ENCODE results near the gene WWOX. TPM values are rescaled to one million over a fixed set of nuclear protein-coding genes. Genes with fewer than 3 reads are reported as not detected.

WWOX gene
- total RNA-seq, 4 donors from 2014 or later: 21.4 to 55.6 (median 33.2) TPM

- ATAC-seq (ENCODE audit: low FRiP score): no peak
- no peak for TF ChIP-seq CTCF (IDR thresholded peaks at IDR 0.05)
Observed at GRCh38 chr16:78184238-78185183, 85.1 kb downstream of the WWOX start.

GRCh38 chr16:78189121-78189520, 89.7 kb downstream of the WWOX start:
- DNase-seq (ENCODE audit: low spot score) (no peak), ATAC-seq (ENCODE audit: low FRiP score) (no peak)
- no peak for TF ChIP-seq CTCF (IDR thresholded peaks at IDR 0.05)

More at GRCh38 chr16:78184238-78185183, 85.1 kb downstream of the WWOX start:
- DNase-seq (ENCODE audit: low spot score): no peak

GRCh38 chr16:78192734-78193488, 93.5 kb downstream of the WWOX start:
- no peak for DNase-seq (ENCODE audit: low spot score)
- ATAC-seq (ENCODE audit: low FRiP score): no peak
- TF ChIP-seq CTCF (IDR thresholded peaks at IDR 0.05): no peak

GRCh38 chr16:78194948-78195347, 95.5 kb downstream of the WWOX start:
- no peak for ATAC-seq (ENCODE audit: low FRiP score)

GRCh38 chr16:78195797-78196196, 96.3 kb downstream of the WWOX start:
- no peak for TF ChIP-seq CTCF (IDR thresholded peaks at IDR 0.05)
- no peak for DNase-seq (ENCODE audit: low spot score)
- ATAC-seq (ENCODE audit: low FRiP score): no peak

More at GRCh38 chr16:78194948-78195347, 95.5 kb downstream of the WWOX start:
- TF ChIP-seq CTCF (IDR thresholded peaks at IDR 0.05): no peak
- DNase-seq (ENCODE audit: low spot score): no peak

- DNase-seq (ENCODE audit: low spot score): no peak
- no peak for ATAC-seq (ENCODE audit: low FRiP score)
Observed at GRCh38 chr16:78196502-78196901, 97.0 kb downstream of the WWOX start.

More at GRCh38 chr16:78196502-78196901, 97.0 kb downstream of the WWOX start:
- TF ChIP-seq CTCF (IDR thresholded peaks at IDR 0.05): no peak
